T-helper 1 cell treated with Interleukin-12 subunit alpha and Interleukin-12 subunit beta and Interleukin-4 antibody, amounts not matched to agents 30 μg/mL and 1 μg/mL, for 36 hours (primary cell): ENCODE results near the gene BRI3BP.

Experiments used
- H3K27ac Mint-ChIP-seq: one replicate; pipeline ENCODE4 v1.8.0; 2021; ENCODE audit warnings: mild to moderate bottlenecking, mixed read lengths
- H3K27me3 Mint-ChIP-seq: one replicate; pipeline ENCODE4 v1.8.0; 2021; ENCODE audit warnings: low read depth, mixed read lengths
- H3K36me3 Mint-ChIP-seq: one replicate; pipeline ENCODE4 v1.8.0; 2021; ENCODE audit warnings: low read depth, mixed read lengths
- H3K4me1 Mint-ChIP-seq: one replicate; pipeline ENCODE4 v1.8.0; 2021; ENCODE audit warnings: low read depth, mixed read lengths
- H3K4me3 Mint-ChIP-seq: one replicate; pipeline ENCODE4 v1.8.0; 2021; ENCODE audit warnings: mild to moderate bottlenecking, moderate library complexity, mixed read lengths
- H3K9me3 Mint-ChIP-seq: one replicate; pipeline ENCODE4 v1.8.0; 2021; ENCODE audit warnings: mixed read lengths

Gene BRI3BP

GRCh38 chr12:124993626-124994436 is at the start of gene BRI3BP:
Gene BRI3BP, plus strand, starts transcription at chr12:124993645. Its CDS starts 146 bp downstream, at chr12:124993791.
- Mint-ChIP-seq H3K36me3 (peaks cover 4% of the 10 kb centered on the region), H3K4me3 (peak within 1 kb of the TSS; percentile 94), H3K4me1 (peaks cover 24% of the 10 kb centered on the region), H3K27ac (peak within 1 kb of the TSS; percentile 91), H3K9me3 (no peaks in the 10 kb centered on the region), H3K27me3 (no peaks in the 10 kb centered on the region)

- Mint-ChIP-seq H3K4me1 (peaks cover 2% of the 10 kb centered on the region), H3K36me3 (peaks cover 20% of the 10 kb centered on the region), H3K27ac (no peak overlapping the region), H3K9me3 (no peaks in the 10 kb centered on the region), H3K4me3 (no peak overlapping the region), H3K27me3 (no peaks in the 10 kb centered on the region)
These were observed 47.0 kb upstream of the BRI3BP start for GRCh38 chr12:124946447-124946793.

- peaks cover 2% of the 10 kb centered on the region for H3K4me1 Mint-ChIP-seq
- H3K9me3 Mint-ChIP-seq = no peaks in the 10 kb centered on the region
- no peak overlapping the region for H3K4me3 Mint-ChIP-seq
- no peaks in the 10 kb centered on the region for H3K27me3 Mint-ChIP-seq
- H3K36me3 Mint-ChIP-seq = peaks cover 22% of the 10 kb centered on the region
- no peak overlapping the region for H3K27ac Mint-ChIP-seq
These were observed 46.4 kb upstream of the BRI3BP start for GRCh38 chr12:124947013-124947412.

- peaks cover 20% of the 10 kb centered on the region for H3K36me3 Mint-ChIP-seq
- H3K27ac Mint-ChIP-seq = no peak overlapping the region
- H3K27me3 Mint-ChIP-seq = no peaks in the 10 kb centered on the region
- H3K4me3 Mint-ChIP-seq = no peak overlapping the region
- H3K9me3 Mint-ChIP-seq = no peaks in the 10 kb centered on the region
- H3K4me1 Mint-ChIP-seq = no peaks in the 10 kb centered on the region
These were observed 45.7 kb upstream of the BRI3BP start for GRCh38 chr12:124947561-124948398.

GRCh38 chr12:124949066-124949465 is 44.4 kb upstream of the BRI3BP start:
- Mint-ChIP-seq H3K27me3 (no peaks in the 10 kb centered on the region), H3K9me3 (no peaks in the 10 kb centered on the region), H3K4me3 (no peak overlapping the region), H3K4me1 (no peaks in the 10 kb centered on the region), H3K36me3 (peaks cover 18% of the 10 kb centered on the region), H3K27ac (no peak overlapping the region)

GRCh38 chr12:124949779-124950728 is 43.4 kb upstream of the BRI3BP start:
- no peaks in the 10 kb centered on the region for H3K27me3 Mint-ChIP-seq
- H3K27ac Mint-ChIP-seq = no peak overlapping the region
- peaks cover 18% of the 10 kb centered on the region for H3K36me3 Mint-ChIP-seq
- H3K4me3 Mint-ChIP-seq = no peak overlapping the region
- H3K4me1 Mint-ChIP-seq = no peaks in the 10 kb centered on the region
- H3K9me3 Mint-ChIP-seq = no peaks in the 10 kb centered on the region

GRCh38 chr12:124952295-124952694 is 41.1 kb upstream of the BRI3BP start:
- Mint-ChIP-seq H3K27me3 (no peaks in the 10 kb centered on the region), H3K4me3 (no peak overlapping the region), H3K36me3 (peaks cover 12% of the 10 kb centered on the region), H3K4me1 (no peaks in the 10 kb centered on the region), H3K9me3 (no peaks in the 10 kb centered on the region), H3K27ac (no peak overlapping the region)

- Mint-ChIP-seq H3K27me3 (no peaks in the 10 kb centered on the region), H3K4me1 (no peaks in the 10 kb centered on the region), H3K9me3 (no peaks in the 10 kb centered on the region), H3K27ac (no peak overlapping the region), H3K4me3 (no peak overlapping the region), H3K36me3 (peaks cover 15% of the 10 kb centered on the region)
These were observed 40.6 kb upstream of the BRI3BP start for GRCh38 chr12:124952801-124953200.

- H3K36me3 Mint-ChIP-seq = peaks cover 13% of the 10 kb centered on the region
- no peaks in the 10 kb centered on the region for H3K27me3 Mint-ChIP-seq
- no peak overlapping the region for H3K4me3 Mint-ChIP-seq
- no peaks in the 10 kb centered on the region for H3K9me3 Mint-ChIP-seq
- H3K4me1 Mint-ChIP-seq = no peaks in the 10 kb centered on the region
- no peak overlapping the region for H3K27ac Mint-ChIP-seq
These were observed 39.6 kb upstream of the BRI3BP start for GRCh38 chr12:124953689-124954405.

GRCh38 chr12:124954771-124955170 is 38.7 kb upstream of the BRI3BP start:
- H3K9me3 Mint-ChIP-seq = no peaks in the 10 kb centered on the region
- H3K4me3 Mint-ChIP-seq = no peak overlapping the region
- H3K27ac Mint-ChIP-seq = no peak overlapping the region
- H3K27me3 Mint-ChIP-seq = no peaks in the 10 kb centered on the region
- H3K4me1 Mint-ChIP-seq = no peaks in the 10 kb centered on the region
- H3K36me3 Mint-ChIP-seq = peaks cover 16% of the 10 kb centered on the region

- peaks cover 3% of the 10 kb centered on the region for H3K4me1 Mint-ChIP-seq
- no peak overlapping the region for H3K27ac Mint-ChIP-seq
- no peaks in the 10 kb centered on the region for H3K9me3 Mint-ChIP-seq
- no peak overlapping the region for H3K4me3 Mint-ChIP-seq
- H3K27me3 Mint-ChIP-seq = no peaks in the 10 kb centered on the region
- peaks cover 19% of the 10 kb centered on the region for H3K36me3 Mint-ChIP-seq
These were observed 36.9 kb upstream of the BRI3BP start for GRCh38 chr12:124956571-124956970.

- H3K9me3 Mint-ChIP-seq = no peaks in the 10 kb centered on the region
- H3K27me3 Mint-ChIP-seq = no peaks in the 10 kb centered on the region
- peaks cover 5% of the 10 kb centered on the region for H3K4me1 Mint-ChIP-seq
- H3K4me3 Mint-ChIP-seq = no peak overlapping the region
- H3K36me3 Mint-ChIP-seq = peaks cover 27% of the 10 kb centered on the region
- no peak overlapping the region for H3K27ac Mint-ChIP-seq
These were observed 32.4 kb upstream of the BRI3BP start for GRCh38 chr12:124961055-124961454.

- no peaks in the 10 kb centered on the region for H3K9me3 Mint-ChIP-seq
- peaks cover 5% of the 10 kb centered on the region for H3K4me1 Mint-ChIP-seq
- no peak overlapping the region for H3K27ac Mint-ChIP-seq
- no peak overlapping the region for H3K4me3 Mint-ChIP-seq
- H3K27me3 Mint-ChIP-seq = no peaks in the 10 kb centered on the region
- H3K36me3 Mint-ChIP-seq = peaks cover 28% of the 10 kb centered on the region
These were observed 30.2 kb upstream of the BRI3BP start for GRCh38 chr12:124963211-124963610.

GRCh38 chr12:124964251-124964650 is 29.2 kb upstream of the BRI3BP start:
- H3K4me1 Mint-ChIP-seq = peaks cover 5% of the 10 kb centered on the region
- no peak overlapping the region for H3K27ac Mint-ChIP-seq

More at GRCh38 chr12:124964251-124964650, 29.2 kb upstream of the BRI3BP start:
- Mint-ChIP-seq H3K27me3 (no peaks in the 10 kb centered on the region), H3K36me3 (peaks cover 27% of the 10 kb centered on the region), H3K9me3 (no peaks in the 10 kb centered on the region), H3K4me3 (no peak overlapping the region)
